Stimulated activated naive CD8-positive, alpha-beta T cell treated with anti-CD3 and anti-CD28 coated beads, Interleukin-15, Interleukin-2, amounts not matched to agents 100 U/mL and 50 U/mL, for 24 hours (primary cell): ENCODE results near the gene LVRN.

Source experiments
- ATAC-seq: fragments of 150-1000 bp; cut with Tn5 transposase; one replicate; pipeline ENCODE4 v1.10.0; 2021
- DNase-seq: peaks from one replicate; pipeline ENCODE4 v3.0.0; 2021

LVRN gene

GRCh38 chr5:115956957-115957356 lies 5.3 kb upstream of the LVRN start:
- no peak for DNase-seq
- ATAC-seq: no peak

GRCh38 chr5:115961381-115962238 lies 665 bp upstream of the LVRN start:
- ATAC-seq: no peak
- DNase-seq: no peak

GRCh38 chr5:115962565-115963402 lies 509 bp downstream of the LVRN start:
- peak; percentile 5 for DNase-seq
- no peak for ATAC-seq

DNA sequence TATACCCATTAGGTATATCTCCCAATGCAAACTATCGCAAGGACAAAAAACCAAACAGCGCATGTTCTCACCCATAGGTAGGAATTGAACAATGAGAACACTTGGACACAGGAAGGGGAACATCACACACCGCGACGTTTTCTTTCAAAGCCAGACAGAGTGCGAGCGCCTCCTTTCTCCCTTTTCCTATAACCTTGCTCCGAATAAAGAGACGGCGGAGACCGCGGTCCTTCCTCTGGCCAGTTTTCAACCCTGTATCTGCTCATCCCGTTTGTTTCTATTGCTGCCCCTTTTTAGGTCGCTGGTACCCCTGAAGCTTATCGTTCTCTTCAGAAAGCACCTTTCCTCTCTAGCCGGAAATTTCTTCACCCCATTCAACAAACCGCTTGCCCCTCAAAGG lies 1.3 kb downstream of the LVRN start:
- DNase-seq: no peak
- no peak for ATAC-seq

DNA sequence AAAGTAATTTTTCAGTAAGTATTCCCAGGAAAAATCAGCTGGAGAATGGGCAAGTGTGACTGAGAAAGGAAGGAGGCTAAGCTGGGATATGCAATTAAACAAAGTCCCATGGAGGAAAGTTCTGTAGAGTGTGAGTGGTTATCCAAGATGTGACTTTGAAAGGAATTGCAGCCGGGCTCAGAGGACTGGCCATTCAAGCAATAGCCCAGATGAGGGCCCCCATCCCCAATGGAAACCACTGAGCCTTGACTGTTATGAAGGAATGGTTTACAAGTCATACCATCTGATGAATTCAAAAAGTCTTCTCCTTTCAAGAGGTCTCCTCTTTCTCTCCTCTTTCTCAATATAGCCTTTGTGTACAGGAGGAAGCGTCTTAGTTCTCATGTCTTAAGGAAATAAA lies 6.5 kb downstream of the LVRN start:
- ATAC-seq: no peak
- no peak for DNase-seq

DNA sequence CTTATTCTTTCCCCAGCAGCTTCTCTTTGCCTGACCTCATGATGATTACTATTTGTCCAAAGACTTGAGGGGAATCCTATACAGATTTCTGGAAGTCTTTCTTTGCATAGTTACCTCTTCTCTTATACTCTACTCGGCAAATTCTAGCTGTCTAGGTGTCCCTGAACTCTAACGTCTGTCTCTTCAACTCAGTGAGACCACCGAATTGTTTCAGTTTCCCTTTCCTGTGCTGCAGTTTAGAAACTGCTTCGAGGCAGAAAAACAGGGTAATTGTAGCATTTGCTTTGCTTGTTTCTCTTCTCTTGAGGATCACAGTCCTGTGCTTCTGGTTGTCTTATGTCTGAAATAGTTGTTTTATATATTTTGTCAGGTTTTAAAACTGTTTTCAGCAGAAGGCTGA lies 14.8 kb downstream of the LVRN start:
- DNase-seq (no peak), ATAC-seq (no peak)

DNA sequence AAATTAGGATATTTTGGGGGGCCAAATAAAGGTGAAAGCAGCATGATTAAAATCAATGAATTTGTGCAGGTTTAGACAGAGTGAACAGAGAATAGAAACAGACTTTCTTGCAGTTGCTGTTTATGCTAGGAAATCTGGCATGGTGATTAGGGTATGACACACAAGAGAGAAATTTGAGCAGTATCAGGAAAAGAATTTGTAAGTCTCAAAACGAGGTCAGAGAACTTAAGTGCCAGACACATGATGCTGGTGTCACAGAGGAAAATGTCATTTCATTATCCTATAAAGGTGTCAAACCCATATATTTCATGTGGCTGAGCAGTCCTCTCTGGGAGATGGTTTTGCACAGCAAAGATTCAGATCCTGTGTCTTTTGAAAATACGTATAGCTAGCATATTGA lies 15.7 kb downstream of the LVRN start:
- ATAC-seq: peak; percentile 14
- no peak for DNase-seq

DNA sequence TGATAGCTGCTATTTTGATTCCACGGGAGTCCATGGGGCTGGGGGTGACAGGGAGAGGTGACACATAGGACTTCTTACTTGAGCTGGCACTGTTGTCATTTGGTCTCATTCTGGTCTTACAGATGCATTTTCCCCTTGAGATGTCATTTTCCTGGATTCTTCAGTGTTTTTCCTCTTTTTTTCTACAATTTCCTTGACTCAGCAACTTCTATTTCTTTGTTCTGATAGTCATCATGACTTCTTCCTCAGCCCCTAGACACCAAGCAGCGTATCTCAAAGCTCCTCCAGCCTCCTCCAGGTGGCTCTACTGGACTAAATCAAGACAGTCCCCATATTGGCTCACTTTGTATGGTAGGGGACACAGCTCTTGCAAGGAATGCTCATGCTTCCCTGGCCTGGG lies 16.5 kb downstream of the LVRN start:
- ATAC-seq (no peak), DNase-seq (no peak)

- no peak for DNase-seq
- ATAC-seq: no peak
Measured at GRCh38 chr5:115979201-115980041, 17.1 kb downstream of the LVRN start.

GRCh38 chr5:115983519-115983918 lies 21.2 kb downstream of the LVRN start:
- ATAC-seq: no peak
- DNase-seq: no peak

GRCh38 chr5:115985802-115986757 lies 23.8 kb downstream of the LVRN start:
- no peak for ATAC-seq
- DNase-seq: no peak

- ATAC-seq (no peak), DNase-seq (no peak)
Measured at GRCh38 chr5:115988002-115988401, 25.7 kb downstream of the LVRN start.

- ATAC-seq (no peak), DNase-seq (no peak)
Measured at GRCh38 chr5:115992848-115993350, 30.6 kb downstream of the LVRN start.

GRCh38 chr5:115995351-115995750 lies 33.1 kb downstream of the LVRN start:
- DNase-seq (no peak), ATAC-seq (no peak)

- no peak for ATAC-seq
- DNase-seq: no peak
Measured at GRCh38 chr5:116002116-116002906, 40.0 kb downstream of the LVRN start.

DNA sequence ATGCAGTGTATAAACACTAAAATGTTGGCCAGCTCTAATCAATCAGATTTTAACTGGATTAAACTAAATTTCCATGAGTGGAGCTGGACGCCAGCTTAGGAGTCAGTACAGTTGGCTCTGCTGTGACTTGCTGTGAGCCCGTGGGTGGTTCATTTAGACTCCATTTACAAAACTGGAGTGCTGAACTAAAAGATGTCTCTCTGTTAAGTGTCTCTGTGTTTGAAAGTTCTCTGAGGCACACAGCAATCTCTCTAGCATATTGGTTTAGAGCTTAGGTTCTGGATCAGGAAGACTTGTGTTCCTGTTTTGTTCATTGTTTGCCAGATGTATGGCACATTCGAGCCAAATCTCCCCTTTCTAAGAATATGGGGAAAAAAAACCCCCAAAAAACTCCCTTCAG lies 42.0 kb downstream of the LVRN start:
- DNase-seq: no peak
- ATAC-seq: no peak

DNA sequence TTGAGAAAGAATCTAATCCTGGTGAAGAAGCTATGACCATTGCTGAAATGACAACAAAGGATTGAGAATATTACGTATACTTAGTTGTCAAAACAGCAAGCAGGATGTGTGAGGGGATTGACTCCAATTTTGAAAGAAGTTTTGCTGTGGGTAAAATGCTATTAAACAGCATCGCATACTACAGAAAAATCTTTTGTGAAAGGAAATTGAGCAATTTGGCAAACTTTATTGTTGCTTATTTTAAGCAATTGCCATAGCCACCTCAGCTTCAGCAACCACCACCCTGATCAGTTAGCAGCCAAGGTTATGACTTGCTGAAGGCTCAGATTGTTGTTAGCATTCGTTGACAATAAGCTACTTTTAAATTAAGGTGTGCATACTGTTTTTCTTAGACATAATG lies 47.5 kb downstream of the LVRN start:
- no peak for ATAC-seq
- no peak for DNase-seq

DNA sequence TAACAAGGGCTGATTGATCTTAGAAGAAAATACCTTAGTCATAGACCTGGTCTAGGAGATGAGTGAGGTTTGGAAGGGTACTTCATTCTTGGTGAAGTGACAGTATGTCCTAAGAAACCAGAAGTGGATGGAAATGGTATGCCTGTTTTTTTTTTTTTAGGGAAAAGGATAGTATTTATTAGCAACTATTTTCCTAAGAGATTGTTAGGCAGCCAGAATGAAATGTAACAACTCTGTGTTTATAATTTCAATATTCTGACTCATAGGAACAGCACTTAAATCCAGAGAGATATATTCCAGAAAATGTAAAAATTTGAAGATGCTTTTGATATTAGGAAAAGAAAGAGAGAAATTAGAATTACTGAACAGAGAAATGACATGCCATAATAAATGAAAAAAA lies 48.8 kb downstream of the LVRN start:
- ATAC-seq: no peak
- DNase-seq: no peak

DNA sequence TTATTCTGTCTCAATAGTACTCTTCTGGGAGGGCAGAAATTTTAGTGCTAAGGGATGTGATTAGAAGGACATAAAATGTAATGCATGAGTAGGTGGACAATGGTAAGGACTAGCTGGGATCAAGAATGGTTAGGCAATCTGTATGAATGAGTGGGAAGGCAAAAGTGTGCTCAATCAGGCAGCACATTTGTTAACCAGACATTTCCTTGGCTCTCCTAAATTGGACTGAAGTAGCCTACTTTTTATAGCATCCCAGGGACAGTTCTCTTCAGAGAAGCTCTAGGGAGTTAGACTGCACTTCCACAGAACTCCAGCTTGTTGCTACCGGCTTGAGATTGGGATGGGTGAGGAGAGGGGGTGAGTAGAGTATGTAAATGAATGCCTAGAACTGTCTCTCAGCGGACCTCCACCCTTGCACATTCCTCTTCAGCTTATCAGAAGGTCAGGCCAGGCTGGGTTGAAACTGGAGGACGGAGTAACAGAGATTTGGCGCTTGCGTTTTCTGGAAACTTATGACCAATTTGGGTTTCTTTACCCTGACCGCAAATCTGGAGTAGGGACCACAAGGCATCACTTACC lies 51.0 kb downstream of the LVRN start:
- DNase-seq (no peak), ATAC-seq (no peak)

DNA sequence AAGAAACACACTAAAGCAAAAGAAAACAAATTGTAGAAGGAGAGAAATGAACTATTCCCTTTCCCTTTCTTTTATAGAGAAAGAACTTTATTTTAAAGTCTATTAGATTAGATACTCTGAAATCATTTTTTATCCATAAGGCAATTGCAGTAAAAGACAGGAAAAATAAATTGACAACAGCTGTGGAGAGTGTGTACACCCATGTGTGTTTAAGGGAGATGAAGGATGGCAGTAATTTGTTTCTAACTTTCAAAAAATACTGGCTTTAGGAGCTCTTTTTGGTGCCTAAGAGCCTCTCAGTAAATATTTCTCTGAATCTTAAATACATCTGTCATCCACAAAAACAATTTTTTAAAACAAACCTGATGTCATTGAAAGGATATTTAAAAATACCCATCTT lies 51.7 kb downstream of the LVRN start:
- no peak for ATAC-seq
- no peak for DNase-seq
